RWPE2 (cell line): ENCODE data around the gene AGO4.

ENCODE experiments used
- ATAC-seq: fragments of 200-7000 bp; cut with Tn5 transposase; 3 replicates; pipeline ENCODE4 v1.9.1; 2021; ENCODE audit warnings: low read depth
- DNase-seq: peaks from one replicate; pipeline ENCODE4 v3.0.0-alpha.2; 2020; ENCODE audit warnings: low spot score
- H3K27ac ChIP-seq: fragments of 450-650 bp; 2 replicates; pipeline ENCODE4 v1.5.1; 2017; ENCODE audit warnings: mild to moderate bottlenecking; ENCODE audit not compliant: poor library complexity, severe bottlenecking
- H3K27me3 ChIP-seq: fragments of 250-450 bp; sonication (Bioruptor Pico); 2 replicates; pipeline ENCODE4 v1.5.1; 2021; ENCODE audit warnings: mild to moderate bottlenecking, moderate library complexity; ENCODE audit not compliant: insufficient read depth, poor library complexity, severe bottlenecking
- H3K36me3 ChIP-seq: fragments of 250-450 bp; sonication (Bioruptor Pico); 2 replicates; pipeline ENCODE4 v1.5.1; 2020; ENCODE audit warnings: low read depth, mild to moderate bottlenecking, moderate library complexity
- H3K4me1 ChIP-seq: fragments of 250-450 bp; sonication (Bioruptor Pico); 2 replicates; pipeline ENCODE4 v1.5.1; 2021; ENCODE audit warnings: mild to moderate bottlenecking, moderate library complexity; ENCODE audit not compliant: insufficient read depth, poor library complexity, severe bottlenecking
- H3K4me3 ChIP-seq: fragments of 250-450 bp; sonication (Bioruptor Pico); 2 replicates; pipeline ENCODE4 v1.5.1; 2021; ENCODE audit warnings: mild to moderate bottlenecking, moderate library complexity; ENCODE audit not compliant: severe bottlenecking
- H3K9me3 ChIP-seq: fragments of 250-450 bp; sonication (Bioruptor Pico); 2 replicates; pipeline ENCODE4 v1.5.1; 2021; ENCODE audit warnings: mild to moderate bottlenecking, moderate library complexity; ENCODE audit not compliant: severe bottlenecking
- CTCF ChIP-seq: fragments of 450-650 bp; IDR thresholded peaks from one replicate; pipeline ENCODE4 v1.5.1; 2017; ENCODE audit warnings: mild to moderate bottlenecking, moderate library complexity; ENCODE audit not compliant: poor library complexity, severe bottlenecking

Gene AGO4

GRCh38 chr1:35834218-35834617 lies 26.4 kb downstream of the AGO4 start:
- no peaks in the 10 kb centered on the region for H3K9me3 ChIP-seq
- DNase-seq (no peak), ATAC-seq (no peak)
- no peaks in the 10 kb centered on the region for H3K4me1 ChIP-seq
- H3K27ac ChIP-seq, result no peak overlapping the region
- H3K36me3 ChIP-seq, result peaks cover 46% of the 10 kb centered on the region
- no peak for TF ChIP-seq CTCF
- no peak overlapping the region for H3K4me3 ChIP-seq
- no peaks in the 10 kb centered on the region for H3K27me3 ChIP-seq

DNA sequence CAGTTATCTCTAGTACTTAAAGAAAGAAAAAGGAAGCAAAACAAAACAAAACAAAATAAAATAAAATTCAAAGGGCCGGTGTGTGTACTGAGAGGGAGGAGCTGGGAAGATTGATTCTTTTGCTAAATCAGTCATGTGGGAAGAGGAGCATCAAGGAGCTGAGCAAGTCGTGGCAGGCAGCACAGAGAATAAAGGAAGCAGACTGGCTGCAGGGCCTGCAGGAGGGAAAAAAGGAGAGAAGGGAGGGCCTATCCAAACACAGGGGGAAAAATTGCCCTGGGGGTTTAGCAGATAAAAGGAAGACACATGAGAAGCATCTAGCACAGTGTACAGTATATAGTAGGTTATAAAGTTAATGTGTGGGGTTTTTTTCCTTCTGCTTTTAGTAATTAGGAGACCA lies 27.6 kb downstream of the AGO4 start:
- DNase-seq (no peak), ATAC-seq (peak; percentile 58)
- no peak for TF ChIP-seq CTCF

DNA sequence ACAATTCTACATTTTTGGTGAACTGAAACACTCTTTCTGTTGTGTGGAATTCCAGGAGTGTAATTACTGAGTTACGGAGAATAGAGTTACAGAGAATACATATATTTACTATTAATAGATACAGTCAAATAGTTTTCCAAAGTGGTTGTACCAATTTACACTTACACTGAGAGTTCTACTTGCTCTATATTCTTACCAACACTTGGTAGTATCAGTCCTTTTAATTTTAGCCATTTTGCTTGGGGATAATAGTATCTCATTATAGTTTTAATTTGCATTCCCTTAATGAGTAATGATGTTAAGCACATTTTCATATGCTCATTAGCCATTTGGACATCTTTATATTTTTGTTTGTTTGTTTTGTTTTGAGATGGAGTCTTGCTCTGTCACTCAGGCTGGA lies 28.9 kb downstream of the AGO4 start:
- Histone ChIP-seq H3K9me3 (no peaks in the 10 kb centered on the region), H3K27ac (no peak overlapping the region), H3K27me3 (no peaks in the 10 kb centered on the region), H3K4me1 (no peaks in the 10 kb centered on the region), H3K4me3 (no peak overlapping the region), H3K36me3 (peaks cover 39% of the 10 kb centered on the region)
- no peak for DNase-seq
- no peak for TF ChIP-seq CTCF
- no peak for ATAC-seq

More for the DNA sequence above, 27.6 kb downstream of the AGO4 start:
- Histone ChIP-seq H3K27ac (no peak overlapping the region), H3K4me1 (no peaks in the 10 kb centered on the region), H3K9me3 (no peaks in the 10 kb centered on the region), H3K36me3 (peaks cover 43% of the 10 kb centered on the region), H3K27me3 (no peaks in the 10 kb centered on the region), H3K4me3 (no peak overlapping the region)

- H3K9me3 ChIP-seq, result no peaks in the 10 kb centered on the region
- no peak for TF ChIP-seq CTCF
- no peak overlapping the region for H3K27ac ChIP-seq
- H3K27me3 ChIP-seq, result no peaks in the 10 kb centered on the region
- peaks cover 31% of the 10 kb centered on the region for H3K36me3 ChIP-seq
- ATAC-seq (no peak), DNase-seq (no peak)
- H3K4me1 ChIP-seq, result no peaks in the 10 kb centered on the region
- no peak overlapping the region for H3K4me3 ChIP-seq
Observed at GRCh38 chr1:35838693-35839245, 31.0 kb downstream of the AGO4 start.

DNA sequence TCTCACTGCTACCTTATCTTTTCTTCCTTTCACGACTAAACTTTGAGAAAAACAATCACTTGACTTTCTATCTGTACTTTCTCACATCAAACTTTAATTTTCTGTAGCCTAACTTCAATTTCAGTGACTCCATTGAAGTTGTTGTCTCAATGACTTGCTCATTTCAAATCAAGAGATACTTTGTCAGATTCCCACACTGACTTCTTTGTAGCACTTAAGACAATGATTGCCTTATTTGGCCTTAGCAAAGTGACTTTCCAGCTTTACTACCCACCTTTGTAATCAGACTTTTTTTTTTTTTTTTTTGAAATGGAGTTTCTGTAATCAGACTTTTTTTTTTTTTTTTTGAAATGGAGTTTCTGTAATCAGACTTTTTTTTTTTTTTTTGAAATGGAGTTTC lies 37.0 kb downstream of the AGO4 start:
- peaks cover 10% of the 10 kb centered on the region for H3K36me3 ChIP-seq

More for the DNA sequence above, 37.0 kb downstream of the AGO4 start:
- no peaks in the 10 kb centered on the region for H3K4me1 ChIP-seq
- no peak overlapping the region for H3K27ac ChIP-seq
- no peak for DNase-seq
- H3K9me3 ChIP-seq, result no peaks in the 10 kb centered on the region
- no peak for ATAC-seq
- no peak overlapping the region for H3K4me3 ChIP-seq
- no peak for TF ChIP-seq CTCF
- H3K27me3 ChIP-seq, result no peaks in the 10 kb centered on the region
